SU-DHL-6 (cell line): ENCODE measurements around the gene ERG.

Source experiments
- H2AFZ ChIP-seq: fragments of 200-600 bp; sonication (generic); 2 replicates; pipeline ENCODE4 v1.6.1; 2014; ENCODE audit warnings: low read depth, mild to moderate bottlenecking, moderate library complexity, mixed read lengths, antibody characterized with exemption, low read length; ENCODE audit not compliant: severe bottlenecking
- H3F3A ChIP-seq: fragments of 200-600 bp; shearing (Covaris generic); 2 replicates; pipeline ENCODE4 v1.6.0; 2016; ENCODE audit warnings: antibody characterized with exemption, mild to moderate bottlenecking; ENCODE audit not compliant: insufficient read depth
- H3K27ac ChIP-seq: fragments of 200-600 bp; sonication (generic); 2 replicates; pipeline ENCODE4 v1.5.1; 2016; ENCODE audit warnings: low read depth, mild to moderate bottlenecking, low read length, moderate library complexity, mixed read lengths
- H3K27me3 ChIP-seq: fragments of 200-600 bp; sonication (generic), shearing (Covaris generic); 2 replicates; pipeline ENCODE4 v1.6.0; 2014; ENCODE audit warnings: mild to moderate bottlenecking, low read length
- H3K36me3 ChIP-seq: fragments of 200-600 bp; sonication (generic); 2 replicates; pipeline ENCODE4 v1.6.1; 2014; ENCODE audit warnings: mild to moderate bottlenecking, low read length, mixed read lengths
- H3K4me2 ChIP-seq: fragments of 300-600, 200-600 bp; shearing (Covaris generic), sonication (generic); 2 replicates; pipeline ENCODE4 v1.6.0; 2014; ENCODE audit warnings: low read length, low read depth, mild to moderate bottlenecking; ENCODE audit not compliant: poor library complexity, severe bottlenecking
- H3K4me3 ChIP-seq: fragments of 200-600 bp; sonication (generic); 2 replicates; pipeline ENCODE4 v1.5.1; 2014; ENCODE audit warnings: antibody characterized with exemption, low read length, mild to moderate bottlenecking, mixed read lengths; ENCODE audit not compliant: insufficient read depth, poor library complexity, severe bottlenecking
- H3K79me2 ChIP-seq: fragments of 200-600 bp; sonication (generic); 2 replicates; pipeline ENCODE4 v1.6.1; 2014; ENCODE audit warnings: mild to moderate bottlenecking, low read length, moderate library complexity; ENCODE audit not compliant: insufficient read depth
- H3K9ac ChIP-seq: fragments of 200-600 bp; sonication (generic); 2 replicates; pipeline ENCODE4 v1.7.0; 2014; ENCODE audit warnings: mild to moderate bottlenecking, low read length
- H3K9me2 ChIP-seq: fragments of 200-600 bp; sonication (generic); replicated peaks from 2 replicates; pipeline ENCODE4 v1.6.1; 2014; ENCODE audit warnings: low read length; ENCODE audit not compliant: insufficient read depth
- H3K9me3 ChIP-seq: fragments of 200-600 bp; sonication (generic); 2 replicates; pipeline ENCODE4 v1.6.1; 2014; ENCODE audit warnings: low read length, mixed read lengths; ENCODE audit not compliant: insufficient read depth
- H4K20me1 ChIP-seq: fragments of 200-600 bp; sonication (generic); 2 replicates; pipeline ENCODE4 v1.6.1; 2014; ENCODE audit warnings: low read depth, mild to moderate bottlenecking, antibody characterized with exemption, low read length, moderate library complexity, mixed read lengths
- EZH2phosphoT487 ChIP-seq: fragments of 200-600 bp; sonication (generic), shearing (Covaris generic); conservative IDR thresholded peaks from 2 replicates; pipeline ENCODE4 v1.6.1; 2018; ENCODE audit warnings: mild to moderate bottlenecking, antibody characterized with exemption, low read length, moderate library complexity, mixed read lengths
- TF ChIP-seq, protein P1 (sequence below): fragments of 200-600 bp; sonication (generic); IDR thresholded peaks from one replicate; pipeline ENCODE4 v1.5.1; 2017; ENCODE audit warnings: antibody characterized with exemption, mild to moderate bottlenecking, low read length, moderate library complexity; ENCODE audit not compliant: insufficient read depth, poor library complexity, severe bottlenecking

Gene ERG

DNA sequence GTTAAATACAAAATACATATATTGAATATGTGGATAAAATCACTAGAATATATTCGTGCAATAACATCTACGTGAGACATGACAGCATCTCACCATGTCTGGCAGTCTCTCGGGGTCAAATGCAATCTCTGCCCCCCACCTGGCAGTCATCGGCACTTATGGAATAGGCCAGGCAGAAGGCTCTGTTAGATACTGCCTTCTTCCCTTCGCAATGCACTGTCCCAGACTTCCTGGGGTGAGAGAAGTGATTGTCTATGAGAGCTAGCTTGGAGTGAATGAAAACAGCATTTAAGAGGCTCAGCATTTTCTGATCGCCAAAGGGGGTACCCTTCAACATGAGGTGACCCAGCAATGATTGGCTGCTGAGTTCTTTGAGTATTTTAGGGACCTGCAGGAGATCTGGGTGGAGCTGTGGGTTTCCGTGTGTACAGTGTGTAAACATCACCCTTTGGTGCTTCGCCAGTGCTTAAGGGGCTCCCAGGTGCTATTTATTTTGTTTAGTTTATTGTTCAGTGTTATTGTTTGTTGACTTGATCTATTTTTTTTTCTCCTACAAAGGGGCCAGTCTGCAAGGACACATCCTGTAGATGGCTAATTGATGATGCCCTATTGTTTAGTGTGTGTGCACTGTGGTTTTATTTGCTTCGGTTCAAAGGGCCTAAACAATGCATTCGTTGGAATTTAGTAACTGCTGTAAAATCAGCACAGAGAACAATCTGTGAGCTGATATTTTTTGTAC lies 10.2 kb downstream of the ERG start:
- H3K27ac ChIP-seq, result no peak overlapping the region
- H3K9me3 ChIP-seq, result no peaks in the 10 kb centered on the region
- no peaks in the 10 kb centered on the region for H4K20me1 ChIP-seq
- no peak overlapping the region for H3K4me2 ChIP-seq
- H3K27me3 ChIP-seq, result no peaks in the 10 kb centered on the region
- H3K9me2 ChIP-seq, result no peaks in the 10 kb centered on the region
- no peak overlapping the region for H2AFZ ChIP-seq
- no peaks in the 10 kb centered on the region for H3K36me3 ChIP-seq
- H3K79me2 ChIP-seq, result no peaks in the 10 kb centered on the region
- TF ChIP-seq, protein P1, sequence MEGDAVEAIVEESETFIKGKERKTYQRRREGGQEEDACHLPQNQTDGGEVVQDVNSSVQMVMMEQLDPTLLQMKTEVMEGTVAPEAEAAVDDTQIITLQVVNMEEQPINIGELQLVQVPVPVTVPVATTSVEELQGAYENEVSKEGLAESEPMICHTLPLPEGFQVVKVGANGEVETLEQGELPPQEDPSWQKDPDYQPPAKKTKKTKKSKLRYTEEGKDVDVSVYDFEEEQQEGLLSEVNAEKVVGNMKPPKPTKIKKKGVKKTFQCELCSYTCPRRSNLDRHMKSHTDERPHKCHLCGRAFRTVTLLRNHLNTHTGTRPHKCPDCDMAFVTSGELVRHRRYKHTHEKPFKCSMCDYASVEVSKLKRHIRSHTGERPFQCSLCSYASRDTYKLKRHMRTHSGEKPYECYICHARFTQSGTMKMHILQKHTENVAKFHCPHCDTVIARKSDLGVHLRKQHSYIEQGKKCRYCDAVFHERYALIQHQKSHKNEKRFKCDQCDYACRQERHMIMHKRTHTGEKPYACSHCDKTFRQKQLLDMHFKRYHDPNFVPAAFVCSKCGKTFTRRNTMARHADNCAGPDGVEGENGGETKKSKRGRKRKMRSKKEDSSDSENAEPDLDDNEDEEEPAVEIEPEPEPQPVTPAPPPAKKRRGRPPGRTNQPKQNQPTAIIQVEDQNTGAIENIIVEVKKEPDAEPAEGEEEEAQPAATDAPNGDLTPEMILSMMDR, result no peak
- no peak for TF ChIP-seq EZH2phosphoT487
- no peak overlapping the region for H3K4me3 ChIP-seq
- no peak overlapping the region for H3K9ac ChIP-seq
- H3F3A ChIP-seq, result no peaks in the 10 kb centered on the region

- TF ChIP-seq, protein P1, result no peak
- TF ChIP-seq EZH2phosphoT487, result no peak
- no peak overlapping the region for H3K9ac ChIP-seq
Observed at GRCh38 chr21:38486706-38487105, 11.6 kb downstream of the ERG start.

DNA sequence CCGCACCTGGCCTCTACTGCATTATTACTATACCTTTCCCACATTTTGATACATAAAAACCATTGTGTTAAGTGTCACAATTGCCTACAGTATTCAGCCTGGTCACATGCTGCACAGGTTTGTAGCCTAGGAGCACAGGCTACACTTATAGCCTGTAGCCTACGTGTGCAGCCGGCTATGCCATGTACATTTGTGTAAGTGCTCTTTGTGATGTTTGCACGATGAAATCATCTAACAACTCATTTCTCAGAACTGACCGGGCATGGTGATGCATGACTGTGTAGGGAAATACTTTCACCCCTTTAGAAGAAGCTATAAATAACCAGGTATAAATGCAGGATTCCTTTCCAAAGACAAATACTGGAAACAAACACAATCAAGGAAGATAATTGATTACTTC lies 12.1 kb downstream of the ERG start:
- Histone ChIP-seq H3K4me2 (no peak overlapping the region), H3K4me3 (no peak overlapping the region), H2AFZ (no peak overlapping the region), H3K27ac (no peak overlapping the region), H3K79me2 (no peaks in the 10 kb centered on the region), H3K9ac (no peak overlapping the region), H3K9me2 (no peaks in the 10 kb centered on the region), H3K9me3 (no peaks in the 10 kb centered on the region), H4K20me1 (no peaks in the 10 kb centered on the region), H3K27me3 (no peaks in the 10 kb centered on the region), H3K36me3 (no peaks in the 10 kb centered on the region), H3F3A (no peaks in the 10 kb centered on the region)
- TF ChIP-seq EZH2phosphoT487, result no peak
- TF ChIP-seq, protein P1, result no peak

More at GRCh38 chr21:38486706-38487105, 11.6 kb downstream of the ERG start:
- Histone ChIP-seq H3K4me3 (no peak overlapping the region), H3K27me3 (no peaks in the 10 kb centered on the region), H3F3A (no peaks in the 10 kb centered on the region), H3K4me2 (no peak overlapping the region), H3K27ac (no peak overlapping the region), H3K9me3 (no peaks in the 10 kb centered on the region), H4K20me1 (no peaks in the 10 kb centered on the region), H3K79me2 (no peaks in the 10 kb centered on the region), H3K36me3 (no peaks in the 10 kb centered on the region), H3K9me2 (no peaks in the 10 kb centered on the region), H2AFZ (no peak overlapping the region)
